K562 (cell line): Measurements from ENCODE around the gene NOC4L. TPM values are rescaled to one million over a fixed set of nuclear protein-coding genes. Genes with fewer than 3 reads are reported as not detected.

Experiments
- FOXJ3 ChIP-seq: sonication (generic); formaldehyde crosslinking; IDR thresholded peaks from 2 replicates; pipeline ENCODE4 v1.4.0; 2020; ENCODE audit warnings: mild to moderate bottlenecking, missing genetic modification reagents
- L3MBTL2 ChIP-seq: fragments of 450-650 bp; IDR thresholded peaks from 2 replicates; pipeline ENCODE4 v1.6.1; 2016; ENCODE audit warnings: mild to moderate bottlenecking, moderate library complexity
- NFIC ChIP-seq: fragments of 450-650 bp; IDR thresholded peaks from 2 replicates; pipeline ENCODE4 v1.6.1; 2017; ENCODE audit warnings: mild to moderate bottlenecking, inconsistent platforms
- SMAD2 ChIP-seq: fragments of 150-350 bp; IDR thresholded peaks from 2 replicates; pipeline ENCODE4 v1.6.1; 2014; ENCODE audit warnings: low read depth, mild to moderate bottlenecking, low read length
- SREBF1 ChIP-seq: fragments of 150-350 bp; IDR thresholded peaks from 2 replicates; pipeline ENCODE4 v1.6.1; 2014; ENCODE audit warnings: antibody characterized with exemption, low read depth, low read length, borderline replicate concordance
- ZNF407 ChIP-seq: fragments of 450-650 bp; IDR thresholded peaks from 2 replicates; pipeline ENCODE4 v1.6.1; 2016; ENCODE audit warnings: low read depth
- polyA plus RNA-seq, 8 experiments: library from polyadenylated mRNA; depleted of rRNA in 4 of 8; stranded (reverse) in 5 of 8; unstranded in 3 of 8; fragments of >200 nt; fragmentation: Nextera tagmentation in 2 of 8; fragmentation: Illumina TruSeq in 1 of 8; extraction: Ambion mirVana in 2 of 8; extraction: Trizol in 1 of 8; gene quantifications; 2 replicates each; pipeline versions ENCODE4 v1.2.1 to v1.2.3, GENCODE V29; 2011 to 2014; ENCODE audit warnings: inconsistent platforms in 1 of 8, missing spikeins in 1 of 8
- total RNA-seq, 7 experiments: library from RNA; depleted of rRNA in 6 of 7; stranded (reverse); fragments of >200 nt in 6 of 7; fragmentation: Illumina TruSeq in 2 of 7; extraction: Trizol in 2 of 7; gene quantifications; 2 replicates each; pipeline versions ENCODE4 v1.2.1 to v1.2.3, GENCODE V29; 2011 to 2021; ENCODE audit warnings: low replicate concordance in 1 of 7
- TF ChIP-seq, protein P1 (sequence below), 2 experiments: fragments of 450-650 bp; IDR thresholded peaks; 2 replicates each; pipeline ENCODE4 v1.6.1; 2016

The NOC4L gene
- total and polyA plus RNA-seq, 9 of the 15 experiments (the other 6 are each of a cell fraction or from before 2014, with no cell fraction given): 1.3 to 77.0 (median 20.0) TPM

GRCh38 chr12:132199526-132200319 is 55.5 kb downstream of the NOC4L start (continued):
- TF ChIP-seq, protein P1, sequence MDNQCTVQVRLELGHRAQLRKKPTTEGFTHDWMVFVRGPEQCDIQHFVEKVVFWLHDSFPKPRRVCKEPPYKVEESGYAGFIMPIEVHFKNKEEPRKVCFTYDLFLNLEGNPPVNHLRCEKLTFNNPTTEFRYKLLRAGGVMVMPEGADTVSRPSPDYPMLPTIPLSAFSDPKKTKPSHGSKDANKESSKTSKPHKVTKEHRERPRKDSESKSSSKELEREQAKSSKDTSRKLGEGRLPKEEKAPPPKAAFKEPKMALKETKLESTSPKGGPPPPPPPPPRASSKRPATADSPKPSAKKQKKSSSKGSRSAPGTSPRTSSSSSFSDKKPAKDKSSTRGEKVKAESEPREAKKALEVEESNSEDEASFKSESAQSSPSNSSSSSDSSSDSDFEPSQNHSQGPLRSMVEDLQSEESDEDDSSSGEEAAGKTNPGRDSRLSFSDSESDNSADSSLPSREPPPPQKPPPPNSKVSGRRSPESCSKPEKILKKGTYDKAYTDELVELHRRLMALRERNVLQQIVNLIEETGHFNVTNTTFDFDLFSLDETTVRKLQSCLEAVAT (IDR thresholded peaks at IDR 0.05): no peak
- TF ChIP-seq L3MBTL2 (no peak), FOXJ3 (CRISPR knock-in tag) (no peak), SMAD2 (no peak), SREBF1 (no peak), ZNF407 (no peak), NFIC (no peak)
- TF ChIP-seq, all 486 proteins: peak for 0
